CD1c-positive myeloid dendritic cell (primary cell): Measurements from ENCODE around the gene SMIM30.
"Not testable (repeated sequence)": the region's sequence is repeated elsewhere in the genome, so short reads cannot be mapped to it uniquely, and the experiment has no call there.

ENCODE experiments used
- DNase-seq: peaks from one replicate; pipeline ENCODE4 v3.0.0-alpha.2; 2016; ENCODE audit errors: extremely low spot score

SMIM30 gene, protein sequence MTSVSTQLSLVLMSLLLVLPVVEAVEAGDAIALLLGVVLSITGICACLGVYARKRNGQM

DNA sequence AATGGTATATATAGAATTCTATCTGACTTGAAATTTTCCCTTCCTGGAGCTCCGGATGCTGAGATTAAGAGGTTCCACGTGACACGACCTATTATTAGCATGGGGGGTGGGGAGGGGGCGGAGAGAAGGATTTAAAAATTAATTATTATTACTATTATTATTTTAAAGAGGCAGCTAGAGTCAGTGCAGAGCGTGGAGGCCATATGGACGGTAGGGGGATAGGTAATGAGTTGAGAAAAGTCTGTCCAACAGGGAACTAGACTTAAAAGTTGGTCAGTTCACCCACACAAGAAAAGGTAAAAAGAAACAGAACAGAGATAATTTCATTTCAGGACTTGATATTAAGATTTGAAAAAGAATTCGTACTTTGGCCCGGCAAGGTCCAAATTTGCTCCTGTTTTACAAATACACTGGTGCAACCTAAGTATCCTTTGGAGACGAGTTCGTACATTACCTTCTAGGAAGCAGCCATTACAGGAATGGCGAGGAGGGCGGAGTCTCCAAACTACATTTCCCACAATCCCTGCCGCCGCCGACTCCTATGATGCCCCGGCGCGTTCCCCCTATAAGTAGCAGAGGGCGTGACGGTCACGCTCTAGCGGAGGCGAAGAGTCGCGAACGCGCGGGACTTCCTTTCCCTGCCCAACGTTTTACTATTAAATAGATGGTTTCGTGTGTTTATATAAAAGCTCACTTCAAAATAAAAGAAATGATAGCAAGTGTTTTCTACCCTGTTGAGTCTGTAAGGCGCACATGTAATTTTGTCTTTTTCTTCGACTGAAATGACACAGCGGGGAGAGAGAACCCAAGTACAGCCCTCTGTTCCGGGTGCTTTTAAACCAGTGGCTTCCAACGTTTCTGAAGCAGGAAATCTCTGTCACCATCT is at the start of gene SMIM30:
TSS of gene SMIM30 (minus strand) at position 481 of the 886 bp plus-strand sequence. CDS start 976 bp downstream, outside the sequence.
- DNase-seq, result peak; percentile 95

DNA sequence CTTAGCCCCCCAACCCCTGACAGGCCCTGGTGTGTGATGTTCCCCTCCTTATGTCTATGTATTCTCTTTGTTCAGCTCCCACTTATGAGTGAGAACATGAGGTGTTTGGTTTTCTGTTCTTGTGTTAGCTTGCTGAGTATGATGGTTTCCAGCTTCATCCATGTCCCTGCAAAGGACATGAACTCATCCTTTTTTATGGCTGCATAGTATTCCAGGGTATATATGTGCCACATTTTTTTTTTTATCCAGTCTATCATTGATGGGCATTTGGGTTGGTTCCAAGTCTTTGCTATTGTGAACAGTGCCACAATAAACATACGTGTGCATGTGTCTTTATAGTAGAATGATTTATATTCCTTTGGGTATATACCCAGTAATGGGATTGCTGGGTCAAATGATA is 47.8 kb upstream of the SMIM30 start:
- not testable (repeated sequence) for DNase-seq

DNA sequence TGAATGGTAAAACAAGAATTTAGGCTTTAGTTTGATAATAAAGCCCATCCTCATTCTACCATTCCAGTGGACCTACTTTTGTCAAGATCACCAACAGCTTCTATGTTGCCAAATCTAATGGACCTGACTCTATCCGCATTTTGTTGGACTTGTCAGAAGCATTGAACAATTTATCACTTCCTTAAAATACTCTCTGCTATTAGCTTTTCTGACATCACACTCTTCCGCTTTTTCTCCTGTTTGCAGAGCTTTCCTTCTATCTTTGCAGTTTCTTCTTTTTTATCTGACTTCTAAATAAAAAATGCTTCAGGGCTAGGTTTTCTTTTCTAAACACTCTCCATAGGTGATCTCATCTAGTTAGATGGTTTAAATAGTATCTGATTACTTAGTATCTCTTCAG is 42.7 kb upstream of the SMIM30 start:
- no peak for DNase-seq

DNA sequence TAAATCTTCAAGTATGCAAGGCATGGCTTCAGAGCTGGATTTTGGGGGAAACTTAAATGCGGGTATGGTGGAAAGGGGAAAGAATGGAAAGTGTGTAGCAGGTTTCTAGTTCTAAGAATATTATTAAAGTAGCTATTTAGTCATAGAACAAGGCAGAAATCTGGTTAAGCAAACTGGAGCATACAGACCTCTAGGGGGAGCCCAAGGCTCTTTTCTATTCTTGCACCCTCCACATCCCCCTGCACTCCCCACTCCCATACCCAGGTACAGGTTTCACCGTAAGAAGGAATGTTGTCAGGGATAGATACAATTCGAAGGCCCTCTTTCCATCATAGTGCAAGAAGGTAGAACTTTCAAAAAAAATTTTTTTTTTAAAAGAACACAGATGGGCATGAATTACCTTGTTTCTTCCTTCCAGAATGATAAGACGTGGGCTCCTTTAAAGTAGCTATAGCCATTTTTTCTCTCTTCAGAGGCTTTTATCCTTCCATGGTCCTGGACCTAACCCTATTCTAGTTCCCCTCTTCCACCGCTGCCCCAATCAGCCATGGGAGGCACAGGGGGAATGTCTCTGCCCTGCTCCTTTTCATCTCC is 41.5 kb upstream of the SMIM30 start:
- peak; percentile 7 for DNase-seq

DNA sequence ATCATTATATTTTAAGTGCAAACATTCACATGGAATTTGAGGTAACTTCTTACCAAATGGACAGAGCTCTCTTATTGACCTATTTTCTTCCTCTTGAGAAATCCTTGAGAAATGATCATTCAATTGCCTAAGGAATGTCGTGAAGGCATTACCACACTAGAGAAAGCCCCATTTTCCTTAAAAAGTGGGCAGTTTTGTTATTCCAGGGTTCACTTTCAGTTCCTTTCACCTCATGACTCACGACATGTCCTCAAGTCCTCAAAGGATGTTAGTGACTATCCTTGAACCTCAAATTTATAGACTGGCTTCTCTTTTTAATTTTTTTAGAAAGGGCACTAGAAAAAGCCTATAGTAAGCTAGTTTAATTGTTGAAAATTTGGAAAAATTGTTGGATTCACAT is 40.4 kb upstream of the SMIM30 start:
- peak; percentile 34 for DNase-seq

DNA sequence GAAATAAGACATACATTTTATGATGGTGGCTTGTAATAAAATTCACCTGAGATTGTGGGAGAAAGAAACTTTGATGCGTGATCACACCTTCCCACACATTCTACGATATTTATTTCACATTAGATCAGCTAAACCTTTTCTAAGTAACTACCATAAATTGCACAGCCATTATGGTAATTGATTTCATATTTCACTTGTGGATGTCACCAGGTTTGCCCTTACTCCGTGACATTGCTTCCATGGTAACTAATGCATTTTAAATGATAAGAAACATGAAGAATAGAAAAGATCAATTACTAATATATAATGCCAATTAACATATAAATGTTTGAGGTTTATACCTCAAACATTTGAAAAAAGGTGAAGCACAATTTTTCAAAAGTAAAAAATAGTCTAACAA is 35.8 kb upstream of the SMIM30 start:
- no peak for DNase-seq

DNA sequence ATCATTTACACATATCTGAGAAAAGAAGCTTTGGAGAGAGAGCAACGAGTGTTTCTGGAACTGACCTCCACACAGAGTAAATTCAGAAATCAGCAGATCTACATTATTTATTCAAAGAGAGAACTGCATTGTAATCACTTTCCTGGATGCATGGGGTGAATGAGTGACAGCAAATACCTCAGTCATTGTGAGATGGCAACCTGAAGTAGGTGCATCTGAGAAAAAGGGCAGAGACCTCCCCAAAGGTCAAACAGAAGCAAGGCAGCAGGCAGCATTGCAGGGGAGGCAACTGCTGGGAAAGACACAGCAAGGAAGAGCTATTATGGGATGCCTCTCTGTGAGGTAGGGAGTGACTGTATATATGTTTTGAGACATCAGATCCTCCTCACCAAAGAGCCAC is 26.5 kb upstream of the SMIM30 start:
- DNase-seq, result no peak

DNA sequence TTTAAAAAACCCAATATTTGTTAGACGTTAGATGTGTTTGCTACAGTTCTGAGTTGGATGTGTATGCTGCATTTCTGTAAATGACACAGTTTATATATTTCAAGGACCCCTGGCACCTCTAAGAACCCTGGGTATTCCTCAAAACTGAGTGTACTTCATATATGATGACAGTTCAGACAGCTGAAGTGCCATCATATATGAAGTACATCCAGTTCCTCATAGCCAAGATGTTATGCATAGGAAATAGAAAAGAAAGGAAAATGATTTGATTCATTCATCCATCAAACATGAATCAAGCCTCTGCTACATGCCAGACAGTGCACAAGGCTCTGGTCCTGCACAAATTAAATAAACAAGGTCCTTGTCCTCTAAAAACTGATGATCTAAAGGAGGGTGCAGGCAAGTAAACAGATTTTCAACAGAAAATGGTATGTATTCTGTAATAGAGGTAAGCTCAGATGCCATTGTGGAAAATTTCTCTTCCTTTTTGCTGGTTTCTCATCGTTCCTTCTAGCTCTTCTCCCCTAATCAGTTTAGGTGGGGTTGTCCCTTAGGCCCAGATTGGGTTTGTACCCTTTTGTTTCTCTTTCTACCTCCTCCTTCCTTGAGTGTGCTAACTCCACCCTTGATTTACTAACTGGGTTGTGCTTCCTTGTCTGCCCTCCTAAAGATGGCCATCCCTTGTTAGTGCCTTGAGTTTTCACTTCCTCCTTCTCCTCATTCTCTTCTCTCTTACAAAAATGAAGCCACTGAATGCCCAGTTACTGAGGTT is 25.3 kb upstream of the SMIM30 start:
- peak; percentile 20 for DNase-seq

DNA sequence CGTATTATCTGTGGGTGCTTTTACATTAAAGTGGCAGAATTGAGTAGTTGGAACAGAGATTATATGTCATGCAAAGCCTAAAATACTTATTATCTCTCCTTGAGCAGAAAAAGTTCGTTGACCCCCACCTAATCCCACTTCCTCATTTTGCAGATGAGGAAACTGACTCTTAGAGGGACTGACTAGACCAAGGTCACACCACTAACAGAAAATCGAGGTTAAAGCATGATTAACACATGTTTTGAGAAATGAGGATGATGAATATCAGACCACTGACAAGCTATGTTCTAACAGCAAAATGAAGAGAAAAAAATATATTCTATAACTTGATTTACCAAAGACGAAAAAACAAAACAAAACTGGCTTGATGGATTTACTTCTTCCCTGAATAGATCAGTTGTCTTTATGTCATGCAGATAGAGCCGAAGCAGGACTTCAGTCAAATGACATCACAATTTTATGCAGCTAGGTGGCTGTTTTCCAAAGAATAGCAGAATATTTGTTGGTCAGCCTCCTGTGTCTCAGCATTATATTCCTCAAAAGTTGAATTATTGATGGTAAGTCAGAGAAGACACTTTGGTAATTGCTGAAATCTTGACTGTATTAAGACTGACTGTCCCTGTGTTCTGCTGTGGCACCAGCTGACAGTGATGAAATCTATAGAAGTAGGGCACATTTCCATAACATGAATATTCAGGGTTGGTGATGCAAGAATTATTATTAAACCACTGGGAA is 24.2 kb upstream of the SMIM30 start:
- DNase-seq, result peak; percentile 46

DNA sequence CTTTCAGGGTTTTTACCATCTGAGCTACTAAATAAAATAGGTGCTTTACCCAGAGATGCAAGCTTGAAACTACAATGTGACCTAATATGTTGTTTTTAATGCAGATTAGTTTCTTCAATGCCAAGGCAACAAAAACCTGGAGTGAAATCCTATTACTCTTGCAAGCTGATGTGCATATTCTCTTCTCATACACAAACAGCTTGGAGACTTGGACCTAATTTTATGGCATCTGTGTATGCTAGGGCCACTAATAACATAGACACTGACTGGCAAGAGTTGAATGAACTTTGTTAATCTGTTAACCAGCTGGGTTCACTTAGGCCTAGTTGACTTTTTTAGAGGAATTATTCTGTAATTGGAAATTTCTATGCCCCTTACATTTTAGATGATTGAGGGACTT is 23.4 kb upstream of the SMIM30 start:
- no peak for DNase-seq

DNA sequence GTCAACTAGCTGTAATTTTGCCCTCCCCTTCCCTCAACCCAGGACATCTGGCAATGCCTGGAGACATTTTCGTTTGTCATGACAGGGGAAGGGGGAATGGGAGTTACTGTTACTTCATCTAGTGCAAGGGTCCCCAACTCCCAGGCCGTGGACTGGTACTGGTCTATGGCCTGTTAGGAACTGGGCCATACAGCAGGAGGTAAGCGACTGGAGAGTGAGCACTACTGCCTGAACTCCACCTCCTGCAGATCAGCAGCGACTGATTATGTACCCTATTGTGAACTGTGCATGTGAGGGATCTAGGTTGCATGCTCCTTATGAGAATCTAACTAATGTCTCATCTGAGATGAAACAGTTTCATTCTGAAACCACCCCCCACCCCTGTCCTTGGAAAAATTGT is 22.6 kb upstream of the SMIM30 start:
- DNase-seq, result no peak

DNA sequence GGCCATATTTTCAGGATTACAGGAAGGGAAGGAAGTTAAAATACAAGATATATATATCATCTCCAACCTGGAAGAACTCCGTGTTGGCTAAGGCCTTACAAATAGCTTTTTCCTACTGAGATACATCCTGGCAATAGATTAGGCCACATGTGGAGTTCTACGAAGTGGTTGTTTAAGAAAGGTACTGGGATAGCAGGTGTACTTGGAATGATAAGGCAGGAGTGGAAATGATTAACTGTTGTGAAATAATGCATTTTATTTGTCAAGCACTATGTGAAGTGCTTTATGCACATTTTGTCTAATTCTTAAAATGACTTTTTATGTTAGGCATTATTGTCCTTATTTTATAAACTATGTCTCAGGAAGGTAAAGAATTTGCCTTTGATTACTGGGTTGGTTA is 18.9 kb upstream of the SMIM30 start:
- no peak for DNase-seq

DNA sequence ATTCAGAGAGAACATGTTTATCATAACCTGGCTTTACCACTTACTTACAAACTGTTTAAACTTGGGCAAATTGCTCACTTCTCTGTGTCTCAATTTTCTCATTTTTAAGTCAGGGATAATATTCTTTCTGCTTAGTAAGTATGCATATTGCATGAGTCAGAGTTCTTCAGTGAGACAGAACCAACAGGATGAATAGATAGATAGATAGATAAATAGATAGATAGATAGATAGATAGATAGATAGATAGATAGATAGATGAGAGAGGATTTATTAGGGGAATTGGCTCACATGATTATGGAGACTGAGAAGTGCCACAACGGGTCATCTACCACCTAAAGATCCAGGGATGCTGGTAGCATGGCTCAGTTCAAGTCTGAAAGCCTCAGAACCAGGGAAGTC is 15.7 kb upstream of the SMIM30 start:
- DNase-seq, result no peak

DNA sequence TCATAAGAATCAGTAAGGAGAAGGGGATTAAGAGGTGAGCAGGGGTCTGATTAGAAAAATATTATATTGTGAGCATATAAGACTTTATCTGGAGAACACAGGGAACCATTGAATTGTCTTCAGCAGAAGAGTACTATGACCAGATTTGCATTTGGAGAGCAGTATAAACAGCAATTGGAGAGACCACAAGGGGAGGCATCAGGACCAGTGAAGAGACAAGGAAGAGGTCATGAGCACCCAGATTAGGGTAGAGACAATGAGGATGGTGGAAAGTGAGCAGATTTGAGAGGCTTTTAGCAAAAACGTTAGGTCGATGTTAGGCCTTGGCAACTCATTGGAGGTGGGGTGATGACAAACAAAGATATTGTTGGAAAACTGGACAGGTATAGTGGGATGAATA is 13.0 kb upstream of the SMIM30 start:
- no peak for DNase-seq

DNA sequence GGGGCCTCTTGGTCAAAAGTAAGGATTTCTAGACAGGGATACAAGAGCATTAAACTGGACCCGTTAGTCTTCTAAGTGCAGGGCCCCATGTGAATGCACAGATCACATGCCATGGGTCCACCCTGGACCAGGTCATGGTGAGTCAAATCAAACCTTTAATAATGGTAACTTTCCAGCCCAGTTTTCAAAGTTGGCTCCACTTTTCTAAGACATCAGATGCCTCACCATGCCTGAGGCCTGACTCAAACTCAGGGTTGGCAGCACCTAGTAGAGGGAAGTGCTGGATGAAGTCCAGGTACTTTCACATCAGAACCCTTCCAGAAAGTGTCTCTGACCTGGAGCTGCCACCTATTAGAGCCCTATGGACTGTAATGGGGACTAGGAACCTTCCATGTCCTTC is 9.7 kb upstream of the SMIM30 start:
- no peak for DNase-seq

DNA sequence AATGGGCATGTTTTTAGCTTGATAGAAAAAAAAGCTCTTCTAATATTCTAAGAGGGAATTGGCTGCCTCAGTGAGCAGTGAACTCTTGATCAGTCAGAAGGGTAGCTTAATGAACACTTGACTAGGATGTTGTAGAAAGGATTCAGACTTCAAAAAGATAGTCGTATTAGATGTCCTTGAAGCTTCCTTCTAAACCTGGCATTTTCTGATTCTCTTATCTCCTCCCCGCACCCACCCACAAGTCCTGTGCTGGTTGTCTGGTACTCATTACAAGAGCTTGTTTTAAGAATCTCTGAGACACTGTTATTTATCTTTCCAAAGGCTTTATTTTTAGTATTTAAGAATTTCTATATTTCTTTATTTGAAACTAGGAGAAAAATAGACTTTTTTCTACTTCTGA is 7.4 kb upstream of the SMIM30 start:
- DNase-seq, result no peak

DNA sequence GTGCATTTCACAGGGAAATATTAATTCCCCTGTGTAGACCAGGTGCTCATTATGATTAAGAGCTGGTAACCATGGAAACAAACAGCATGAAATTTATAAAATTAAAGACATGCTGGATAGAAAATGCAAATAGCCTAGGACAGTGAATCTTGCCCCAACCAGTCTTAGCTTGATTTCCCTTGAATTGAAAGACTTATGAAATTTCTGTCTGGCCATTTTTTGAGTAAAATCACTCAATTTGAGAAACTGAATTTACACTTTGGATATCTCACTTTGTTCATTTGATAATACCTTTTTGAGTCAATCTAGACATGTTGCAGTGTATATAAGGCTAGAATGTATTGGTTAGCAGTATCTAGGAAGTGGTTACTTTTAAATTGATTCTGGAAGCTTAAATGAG is 4.4 kb upstream of the SMIM30 start:
- no peak for DNase-seq

DNA sequence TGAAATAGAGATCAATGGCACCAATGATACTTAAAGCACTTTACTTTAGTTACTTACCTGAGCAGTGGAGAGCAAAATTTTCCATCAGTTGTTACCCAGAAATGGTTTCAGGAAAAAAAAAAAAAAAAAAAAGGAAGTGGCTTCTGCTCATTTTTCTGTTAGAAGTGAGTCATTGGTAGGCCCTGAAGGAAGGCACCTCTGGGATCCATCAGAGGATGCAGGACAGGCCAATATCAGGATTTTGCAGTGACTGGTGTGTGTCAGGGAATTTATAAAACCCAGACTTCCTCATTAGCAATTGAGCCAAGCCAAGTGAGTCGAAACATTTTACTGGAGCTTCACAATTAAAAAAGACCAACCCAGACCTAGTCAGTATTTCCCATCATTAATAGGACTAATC is 2.3 kb upstream of the SMIM30 start:
- peak; percentile 19 for DNase-seq

DNA sequence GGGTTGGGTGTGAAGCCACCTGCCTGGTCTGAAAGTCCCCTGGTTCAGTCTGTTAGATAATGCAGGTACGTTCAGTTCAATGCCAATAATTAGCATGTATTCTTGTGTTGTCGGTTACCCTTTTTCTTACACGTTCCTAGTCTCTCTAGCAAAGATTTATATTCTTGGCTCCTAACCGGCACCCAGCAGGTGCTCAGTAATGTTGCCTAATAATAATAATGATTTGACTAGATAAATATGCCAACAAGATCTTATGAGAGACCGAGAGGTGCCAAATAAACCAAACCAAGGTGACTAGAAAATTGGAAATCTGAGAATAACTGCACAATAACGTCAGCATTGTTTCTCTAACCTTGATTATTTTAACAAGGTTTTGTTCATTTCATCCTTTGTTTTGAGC is 1.1 kb upstream of the SMIM30 start:
- no peak for DNase-seq

DNA sequence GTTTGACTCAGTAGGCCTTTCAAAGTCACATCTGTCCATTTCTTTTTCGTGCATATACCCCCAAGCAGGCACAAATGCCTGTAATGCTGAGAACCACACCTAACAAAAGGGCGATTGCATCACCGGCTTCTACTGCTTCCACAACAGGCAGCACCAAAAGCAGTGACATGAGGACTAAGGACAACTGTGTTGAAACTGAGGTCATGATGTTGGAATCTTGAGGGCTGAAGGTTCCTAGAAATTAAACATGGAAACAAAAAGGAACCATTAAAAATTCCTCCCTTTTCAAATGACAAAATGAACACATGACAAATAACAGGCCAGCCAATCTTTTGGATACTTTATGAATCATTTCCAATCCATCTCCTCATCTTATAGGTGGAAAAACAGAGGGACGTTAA is 980 bp downstream of the SMIM30 start:
- peak; percentile 20 for DNase-seq

DNA sequence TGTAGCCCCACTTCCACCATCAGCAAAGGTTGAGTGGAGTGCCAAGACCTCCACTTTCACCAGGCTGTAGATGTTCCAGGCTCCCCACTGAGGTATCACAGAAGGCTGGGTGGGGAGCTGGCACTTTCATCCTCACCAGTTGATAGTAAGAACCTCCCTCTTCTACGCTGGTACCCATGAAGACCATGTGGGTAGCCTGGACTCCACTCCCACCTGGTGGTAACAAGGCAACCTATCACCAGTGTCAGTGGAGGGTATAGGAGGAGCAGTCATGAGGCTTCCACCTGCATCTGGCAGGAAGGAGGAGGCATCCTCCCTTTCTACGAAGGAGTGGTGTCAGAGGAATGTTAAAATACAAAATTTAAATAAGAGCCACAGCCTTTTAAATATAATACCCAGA is 4.4 kb downstream of the SMIM30 start:
- DNase-seq, result no peak

DNA sequence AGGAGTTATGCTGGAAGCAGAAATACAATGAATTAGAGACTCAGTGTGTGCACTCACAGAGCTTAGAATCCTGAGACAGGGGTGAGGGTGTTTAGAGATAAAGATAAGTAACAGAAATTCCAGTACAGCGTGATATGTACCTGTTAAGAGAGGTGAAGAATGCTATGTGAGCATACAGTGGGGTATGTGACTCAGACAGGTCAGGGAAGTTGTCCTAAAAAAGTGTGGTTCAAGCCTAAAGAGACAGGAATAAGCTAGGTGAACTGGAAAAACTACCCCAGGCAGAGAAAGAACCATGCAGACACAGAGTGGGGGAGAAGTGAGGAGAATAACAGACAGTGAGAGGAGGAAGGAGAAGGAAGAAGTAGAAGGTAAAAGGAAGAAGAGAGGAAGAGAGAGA is 8.6 kb downstream of the SMIM30 start:
- no peak for DNase-seq
